SJSA1 (cell line): Measurements from ENCODE around the gene DSCAM. TPM values are rescaled to one million over a fixed set of nuclear protein-coding genes. Genes with fewer than 3 reads are reported as not detected.

Experiments used
- DNase-seq, 2 experiments: peaks; one replicate each; pipeline ENCODE4 v3.0.0-alpha.2; 2015 to 2020; ENCODE audit warnings: low spot score in 2 of 2, low read depth in 1 of 2
- H3K27ac ChIP-seq: fragments of 250-450 bp; sonication (Bioruptor Pico); 2 replicates; pipeline ENCODE4 v1.5.1; 2020; ENCODE audit warnings: mild to moderate bottlenecking, moderate library complexity
- H3K27me3 ChIP-seq: fragments of 250-450 bp; sonication (Bioruptor Pico); replicated peaks from 2 replicates; pipeline ENCODE4 v1.5.1; 2020; ENCODE audit warnings: mild to moderate bottlenecking, moderate library complexity
- H3K36me3 ChIP-seq: fragments of 250-450 bp; sonication (Bioruptor Pico); 2 replicates; pipeline ENCODE4 v1.5.1; 2020; ENCODE audit warnings: mild to moderate bottlenecking
- H3K4me1 ChIP-seq: fragments of 250-450 bp; sonication (Bioruptor Pico); replicated peaks from 2 replicates; pipeline ENCODE4 v1.6.1; 2021; ENCODE audit warnings: mild to moderate bottlenecking
- H3K4me3 ChIP-seq: fragments of 250-450 bp; sonication (Bioruptor Pico); 2 replicates; pipeline ENCODE4 v1.5.1; 2020; ENCODE audit warnings: mild to moderate bottlenecking
- H3K9me3 ChIP-seq: fragments of 250-450 bp; sonication (Bioruptor Pico); replicated peaks from 2 replicates; pipeline ENCODE4 v1.5.1; 2020; ENCODE audit warnings: mild to moderate bottlenecking
- total RNA-seq: library from RNA; depleted of rRNA; stranded (reverse); fragments of >200 nt; shearing (Covaris generic); gene quantifications from 2 replicates; pipeline ENCODE4 v1.2.3, GENCODE V29; 2014

DSCAM gene
- total RNA-seq, 1 experiment from 2014 or later, result not detected

- Histone ChIP-seq H3K9me3 (0 out of 2 replicates have a peak, but pooled peaks cover 4% of the 10 kb centered on the region), H3K36me3 (no peaks in the 10 kb centered on the region), H3K27ac (no peak overlapping the region), H3K4me3 (no peak overlapping the region), H3K27me3 (no peaks in the 10 kb centered on the region), H3K4me1 (no peaks in the 10 kb centered on the region)
- no peak for DNase-seq
Measured at GRCh38 chr21:40613546-40614030, 233.4 kb downstream of the DSCAM start.

GRCh38 chr21:40610345-40610744 is 236.6 kb downstream of the DSCAM start:
- no peaks in the 10 kb centered on the region for H3K36me3 ChIP-seq
- no peak for DNase-seq
- no peak overlapping the region for H3K27ac ChIP-seq
- H3K4me1 ChIP-seq, result no peaks in the 10 kb centered on the region
- H3K27me3 ChIP-seq, result no peaks in the 10 kb centered on the region
- no peak overlapping the region for H3K4me3 ChIP-seq
- H3K9me3 ChIP-seq, result 0 out of 2 replicates have a peak, but pooled peaks cover under 1% of the 10 kb centered on the region

GRCh38 chr21:40606341-40606740 is 240.6 kb downstream of the DSCAM start:
- Histone ChIP-seq H3K27ac (no peak overlapping the region), H3K27me3 (no peaks in the 10 kb centered on the region), H3K9me3 (no peaks in the 10 kb centered on the region), H3K36me3 (no peaks in the 10 kb centered on the region), H3K4me3 (no peak overlapping the region), H3K4me1 (no peaks in the 10 kb centered on the region)
- no peak for DNase-seq

GRCh38 chr21:40605094-40605493 is 241.9 kb downstream of the DSCAM start:
- H3K36me3 ChIP-seq, result no peaks in the 10 kb centered on the region
- H3K27me3 ChIP-seq, result no peaks in the 10 kb centered on the region
- DNase-seq, result no peak
- H3K9me3 ChIP-seq, result no peaks in the 10 kb centered on the region
- no peak overlapping the region for H3K4me3 ChIP-seq
- no peaks in the 10 kb centered on the region for H3K4me1 ChIP-seq
- H3K27ac ChIP-seq, result no peak overlapping the region

GRCh38 chr21:40603774-40604173 is 243.2 kb downstream of the DSCAM start:
- no peak for DNase-seq
- Histone ChIP-seq H3K9me3 (no peaks in the 10 kb centered on the region), H3K36me3 (no peaks in the 10 kb centered on the region), H3K27ac (no peak overlapping the region), H3K27me3 (no peaks in the 10 kb centered on the region), H3K4me1 (no peaks in the 10 kb centered on the region), H3K4me3 (no peak overlapping the region)

GRCh38 chr21:40602080-40602479 is 244.9 kb downstream of the DSCAM start:
- no peak for DNase-seq
- Histone ChIP-seq H3K36me3 (no peaks in the 10 kb centered on the region), H3K4me3 (no peak overlapping the region), H3K27ac (no peak overlapping the region), H3K27me3 (no peaks in the 10 kb centered on the region), H3K4me1 (no peaks in the 10 kb centered on the region), H3K9me3 (peaks cover 2% of the 10 kb centered on the region; the same call in 1 of the 2 replicates)

- Histone ChIP-seq H3K9me3 (peaks cover 2% of the 10 kb centered on the region; the same call in 1 of the 2 replicates), H3K4me3 (no peak overlapping the region), H3K27me3 (no peaks in the 10 kb centered on the region), H3K4me1 (no peaks in the 10 kb centered on the region), H3K27ac (no peak overlapping the region), H3K36me3 (no peaks in the 10 kb centered on the region)
- DNase-seq, result no peak
Measured at GRCh38 chr21:40595806-40596205, 251.2 kb downstream of the DSCAM start.

GRCh38 chr21:40587736-40588346 is 259.1 kb downstream of the DSCAM start:
- no peaks in the 10 kb centered on the region for H3K27me3 ChIP-seq
- no peak overlapping the region for H3K4me3 ChIP-seq
- H3K27ac ChIP-seq, result no peak overlapping the region
- no peaks in the 10 kb centered on the region for H3K9me3 ChIP-seq
- H3K4me1 ChIP-seq, result no peaks in the 10 kb centered on the region
- DNase-seq, result no peak
- no peaks in the 10 kb centered on the region for H3K36me3 ChIP-seq

- no peaks in the 10 kb centered on the region for H3K9me3 ChIP-seq
- H3K36me3 ChIP-seq, result no peaks in the 10 kb centered on the region
- DNase-seq, result no peak
- no peaks in the 10 kb centered on the region for H3K27me3 ChIP-seq
- no peak overlapping the region for H3K4me3 ChIP-seq
- H3K4me1 ChIP-seq, result no peaks in the 10 kb centered on the region
- H3K27ac ChIP-seq, result no peak overlapping the region
Measured at GRCh38 chr21:40586575-40586974, 260.4 kb downstream of the DSCAM start.

- H3K27me3 ChIP-seq, result no peaks in the 10 kb centered on the region
- H3K4me1 ChIP-seq, result no peaks in the 10 kb centered on the region
- no peaks in the 10 kb centered on the region for H3K36me3 ChIP-seq
- no peak overlapping the region for H3K27ac ChIP-seq
- H3K4me3 ChIP-seq, result no peak overlapping the region
- no peak for DNase-seq
- H3K9me3 ChIP-seq, result no peaks in the 10 kb centered on the region
Measured at GRCh38 chr21:40577285-40578043, 269.5 kb downstream of the DSCAM start.

GRCh38 chr21:40575976-40576375 is 271.0 kb downstream of the DSCAM start:
- DNase-seq, result no peak
- Histone ChIP-seq H3K27ac (no peak overlapping the region), H3K9me3 (no peaks in the 10 kb centered on the region), H3K27me3 (no peaks in the 10 kb centered on the region), H3K4me3 (no peak overlapping the region), H3K4me1 (no peaks in the 10 kb centered on the region), H3K36me3 (no peaks in the 10 kb centered on the region)

- Histone ChIP-seq H3K36me3 (no peaks in the 10 kb centered on the region), H3K27me3 (no peaks in the 10 kb centered on the region), H3K4me1 (no peaks in the 10 kb centered on the region), H3K27ac (no peak overlapping the region), H3K4me3 (no peak overlapping the region), H3K9me3 (0 out of 2 replicates have a peak, but pooled peaks cover 3% of the 10 kb centered on the region)
- DNase-seq, result no peak
Measured at GRCh38 chr21:40569357-40569756, 277.6 kb downstream of the DSCAM start.

- no peak overlapping the region for H3K27ac ChIP-seq
- no peak for DNase-seq
- no peaks in the 10 kb centered on the region for H3K36me3 ChIP-seq
- H3K4me1 ChIP-seq, result no peaks in the 10 kb centered on the region
- H3K27me3 ChIP-seq, result no peaks in the 10 kb centered on the region
- H3K4me3 ChIP-seq, result no peak overlapping the region
- 0 out of 2 replicates have a peak, but pooled peaks cover 3% of the 10 kb centered on the region for H3K9me3 ChIP-seq
Measured at GRCh38 chr21:40568807-40569206, 278.2 kb downstream of the DSCAM start.

GRCh38 chr21:40567501-40567900 is 279.5 kb downstream of the DSCAM start:
- Histone ChIP-seq H3K36me3 (no peaks in the 10 kb centered on the region), H3K27ac (no peak overlapping the region), H3K27me3 (no peaks in the 10 kb centered on the region), H3K4me3 (no peak overlapping the region), H3K9me3 (0 out of 2 replicates have a peak, but pooled peaks cover 3% of the 10 kb centered on the region), H3K4me1 (no peaks in the 10 kb centered on the region)
- no peak for DNase-seq
